ENCODE data around the gene HPS5. TPM values are rescaled to one million over a fixed set of nuclear protein-coding genes. Genes with fewer than 3 reads are reported as not detected.

Gene HPS5
- total RNA-seq, 4 donors from 2014 or later: 13.5 to 37.3 (median 20.2) TPM

- H3K36me3 ChIP-seq: peaks cover 0 to 41% of the 10 kb centered on the region in 2 donors
- WGBS, 2 donors (ENCODE audit: low coverage in 1 of 2): 68 to 69% methylated on average over 2 of the region's 2 CpGs
- H3K4me3 ChIP-seq: no peak overlapping the region
- ATAC-seq: no peak
- H3K27ac ChIP-seq: peak overlapping the region in 3 of 4 donors; percentile 32 to 73 (median 55)
- H3K27me3 ChIP-seq: no peaks in the 10 kb centered on the region
- no peaks in the 10 kb centered on the region for H3K9me3 ChIP-seq
- TF ChIP-seq POLR2AphosphoS5 (IDR thresholded peaks at IDR 0.05) (no peak), EP300 (IDR thresholded peaks at IDR 0.05) (no peak), POLR2A (IDR thresholded peaks at IDR 0.05) (no peak), CTCF (IDR thresholded peaks at IDR 0.05) (no peak)
- H3K4me1 ChIP-seq: peaks cover 0 to 10% (median 5%) of the 10 kb centered on the region in 3 donors
Measured at GRCh38 chr11:18312663-18313420, 9.1 kb downstream of the HPS5 start.

GRCh38 chr11:18312012-18312411 lies 9.9 kb downstream of the HPS5 start:
- H3K27ac ChIP-seq: peak overlapping the region in 3 of 4 donors; percentile 42 to 73 (median 55)

GRCh38 chr11:18310800-18311340 lies 11.1 kb downstream of the HPS5 start:
- no peak overlapping the region for H3K27ac ChIP-seq
- no peak for ATAC-seq
- no peaks in the 10 kb centered on the region for H3K27me3 ChIP-seq
- no peaks in the 10 kb centered on the region for H3K9me3 ChIP-seq
- peaks cover 0 to 10% (median 5%) of the 10 kb centered on the region in 3 donors for H3K4me1 ChIP-seq
- WGBS, 2 donors (ENCODE audit: low coverage in 1 of 2): 79 to 89% methylated on average over 6 of the region's 6 CpGs
- peaks cover 0 to 54% of the 10 kb centered on the region in 2 donors for H3K36me3 ChIP-seq
- no peak overlapping the region for H3K4me3 ChIP-seq
- TF ChIP-seq EP300 (IDR thresholded peaks at IDR 0.05) (no peak), POLR2AphosphoS5 (IDR thresholded peaks at IDR 0.05) (no peak), POLR2A (IDR thresholded peaks at IDR 0.05) (no peak), CTCF (IDR thresholded peaks at IDR 0.05) (no peak)

More at GRCh38 chr11:18312012-18312411, 9.9 kb downstream of the HPS5 start:
- H3K36me3 ChIP-seq: peaks cover 0 to 43% of the 10 kb centered on the region in 2 donors
- TF ChIP-seq POLR2AphosphoS5 (IDR thresholded peaks at IDR 0.05): no peak
- H3K9me3 ChIP-seq: no peaks in the 10 kb centered on the region
- no peak overlapping the region for H3K4me3 ChIP-seq
- H3K4me1 ChIP-seq: peaks cover 0 to 10% (median 5%) of the 10 kb centered on the region in 3 donors
- ATAC-seq: no peak
- 64 to 84% methylated on average over 3 of the region's 3 CpGs for whole genome bisulfite sequencing, 2 donors (ENCODE audit: low coverage in 1 of 2)
- H3K27me3 ChIP-seq: no peaks in the 10 kb centered on the region

GRCh38 chr11:18309691-18310090 lies 12.2 kb downstream of the HPS5 start:
- no peak for TF ChIP-seq EP300 (IDR thresholded peaks at IDR 0.05)
- TF ChIP-seq POLR2A (IDR thresholded peaks at IDR 0.05): no peak
- no peak for TF ChIP-seq POLR2AphosphoS5 (IDR thresholded peaks at IDR 0.05)
- TF ChIP-seq CTCF (IDR thresholded peaks at IDR 0.05): no peak
- Histone ChIP-seq H3K27me3 (no peaks in the 10 kb centered on the region), H3K9me3 (no peaks in the 10 kb centered on the region), H3K4me1 (peaks cover 0 to 10% (median 5%) of the 10 kb centered on the region in 3 donors), H3K4me3 (no peak overlapping the region), H3K36me3 (peaks cover 0 to 66% of the 10 kb centered on the region in 2 donors), H3K27ac (no peak overlapping the region)
- ATAC-seq: no peak
- 93% methylated on average over 4 to 5 of the region's 5 CpGs for WGBS, 2 donors (ENCODE audit: low coverage in 1 of 2)

GRCh38 chr11:18308242-18308641 lies 13.7 kb downstream of the HPS5 start:
- no peak for ATAC-seq

More at GRCh38 chr11:18308242-18308641, 13.7 kb downstream of the HPS5 start:
- no peak for TF ChIP-seq CTCF (IDR thresholded peaks at IDR 0.05)
- TF ChIP-seq POLR2AphosphoS5 (IDR thresholded peaks at IDR 0.05): no peak
- no peak for TF ChIP-seq EP300 (IDR thresholded peaks at IDR 0.05)
- no peak for TF ChIP-seq POLR2A (IDR thresholded peaks at IDR 0.05)
- peaks cover 0 to 9% (median 5%) of the 10 kb centered on the region in 3 donors for H3K4me1 ChIP-seq
- H3K4me3 ChIP-seq: no peak overlapping the region
- no peaks in the 10 kb centered on the region for H3K27me3 ChIP-seq
- peaks cover 0 to 80% of the 10 kb centered on the region in 2 donors for H3K36me3 ChIP-seq
- WGBS, 2 donors (ENCODE audit: low coverage in 1 of 2): 89 to 100% methylated on average over 1 to 2 of the region's 2 CpGs
- no peak overlapping the region for H3K27ac ChIP-seq
- no peaks in the 10 kb centered on the region for H3K9me3 ChIP-seq

All from gastroesophageal sphincter (tissue), 4 donors.